ENCODE measurements around the gene TSPAN9. TPM values are rescaled to one million over a fixed set of nuclear protein-coding genes. Genes with fewer than 3 reads are reported as not detected.

The TSPAN9 gene
- polyA plus RNA-seq, 1 donor (not counting 4 experiments of a cell fraction or from before 2014, with no cell fraction given) = 27.5 TPM

DNA sequence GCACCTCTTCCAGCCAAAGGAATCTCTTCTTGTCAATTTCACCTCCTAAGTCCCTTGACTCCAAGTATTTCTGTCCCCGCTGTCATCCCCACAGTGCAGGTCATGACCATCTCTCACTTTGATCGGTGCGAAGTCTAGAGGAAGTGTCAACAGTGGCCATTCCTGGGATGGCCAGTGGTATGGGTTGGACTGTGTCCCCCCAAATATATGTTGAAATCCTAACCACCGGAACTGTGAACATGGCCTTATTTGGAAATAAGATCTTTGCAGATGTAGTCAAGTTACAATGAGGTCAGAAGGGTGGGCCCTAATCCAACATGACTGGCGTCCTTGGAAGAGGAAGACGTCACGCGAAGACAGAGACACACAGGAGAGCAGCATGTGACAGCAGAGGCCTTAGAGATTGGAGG is 257.9 kb downstream of the TSPAN9 start:
- Histone ChIP-seq H3K27me3 (ENCODE audit: control insufficient read depth, extremely low read depth, insufficient read depth, low read length) (no peaks in the 10 kb centered on the region), H2AFZ (ENCODE audit: control insufficient read depth, low read length) (no peak overlapping the region), H3K4me3 (ENCODE audit: control insufficient read depth in 2 of 3, extremely low read depth in 1 of 3, insufficient read depth in 2 of 3, low read depth in 1 of 3, low read length in 3 of 3) (no peak overlapping the region), H4K20me1 (ENCODE audit: control insufficient read depth, extremely low read depth, insufficient read depth, low read length) (no peaks in the 10 kb centered on the region), H3K9me1 (ENCODE audit: control insufficient read depth, extremely low read depth, insufficient read depth, low read length) (no peaks in the 10 kb centered on the region), H3K27ac (ENCODE audit: control insufficient read depth, insufficient read depth, low read length) (no peak overlapping the region), H3K9me3 (ENCODE audit: control insufficient read depth, low read depth, low read length) (no peaks in the 10 kb centered on the region), H3K4me1 (ENCODE audit: control insufficient read depth, extremely low read depth, insufficient read depth, low read length) (peaks cover 10% of the 10 kb centered on the region), H3K9ac (ENCODE audit: control insufficient read depth, extremely low read depth, insufficient read depth, low read length) (no peak overlapping the region), H3K4me2 (ENCODE audit: control insufficient read depth, extremely low read depth, insufficient read depth, low read depth, low read length) (no peak overlapping the region), H3K36me3 (ENCODE audit: control insufficient read depth in 2 of 2, extremely low read depth in 1 of 2, insufficient read depth in 2 of 2, low read length in 2 of 2) (no peaks in the 10 kb centered on the region), H3K79me2 (ENCODE audit: control insufficient read depth, insufficient read depth, low read length) (no peaks in the 10 kb centered on the region)
- TF ChIP-seq, protein P1, sequence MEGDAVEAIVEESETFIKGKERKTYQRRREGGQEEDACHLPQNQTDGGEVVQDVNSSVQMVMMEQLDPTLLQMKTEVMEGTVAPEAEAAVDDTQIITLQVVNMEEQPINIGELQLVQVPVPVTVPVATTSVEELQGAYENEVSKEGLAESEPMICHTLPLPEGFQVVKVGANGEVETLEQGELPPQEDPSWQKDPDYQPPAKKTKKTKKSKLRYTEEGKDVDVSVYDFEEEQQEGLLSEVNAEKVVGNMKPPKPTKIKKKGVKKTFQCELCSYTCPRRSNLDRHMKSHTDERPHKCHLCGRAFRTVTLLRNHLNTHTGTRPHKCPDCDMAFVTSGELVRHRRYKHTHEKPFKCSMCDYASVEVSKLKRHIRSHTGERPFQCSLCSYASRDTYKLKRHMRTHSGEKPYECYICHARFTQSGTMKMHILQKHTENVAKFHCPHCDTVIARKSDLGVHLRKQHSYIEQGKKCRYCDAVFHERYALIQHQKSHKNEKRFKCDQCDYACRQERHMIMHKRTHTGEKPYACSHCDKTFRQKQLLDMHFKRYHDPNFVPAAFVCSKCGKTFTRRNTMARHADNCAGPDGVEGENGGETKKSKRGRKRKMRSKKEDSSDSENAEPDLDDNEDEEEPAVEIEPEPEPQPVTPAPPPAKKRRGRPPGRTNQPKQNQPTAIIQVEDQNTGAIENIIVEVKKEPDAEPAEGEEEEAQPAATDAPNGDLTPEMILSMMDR (optimal IDR thresholded peaks at IDR 0.05 in 1 of 3, IDR thresholded peaks at IDR 0.05 in 1 of 3, conservative IDR thresholded peaks at IDR 0.05 in 1 of 3; ENCODE audit: extremely low read depth in 1 of 3, insufficient read depth in 2 of 3, low read length in 3 of 3) = no peak
- no peak for TF ChIP-seq EZH2 (IDR thresholded peaks at IDR 0.05; ENCODE audit: low read length)
- DNase-seq (ENCODE audit: low read depth, low spot score) = no peak
- dilution Hi-C loops (cut with MboI; ENCODE audit: extremely low pct_ligation_motif_present, low sequenced_read_pairs) = no loop called here
- no peak for FAIRE-seq

Small RNA genes lying within 50 kb of the gene (small RNA-seq; reads per million reads assigned to genes)
- gene AC005912.1 (ENCODE audit: insufficient read length in 3 of 3, low read depth in 3 of 3, low replicate concordance in 1 of 3) = 0 reads per million in 3 experiments
- gene RF00017 (ENCODE audit: insufficient read length in 3 of 3, low read depth in 3 of 3, low replicate concordance in 1 of 3) = 0 reads per million in 3 experiments

Other genes starting within 250 kb of the TSPAN9 start
- not detected in 3 replicates for gene NRIP2, start 242.3 kb upstream of the TSPAN9 start, polyA plus RNA-seq
- gene TEX52, start 220.3 kb upstream of the TSPAN9 start, polyA plus RNA-seq = not detected in 3 replicates
- 1.2 to 26.9 TPM (median 9.0 TPM) in 3 replicates for gene FOXM1, start 200.2 kb upstream of the TSPAN9 start, polyA plus RNA-seq
- 20.0 to 25.6 TPM (median 23.4 TPM) in 3 replicates for gene RHNO1, start 200.2 kb upstream of the TSPAN9 start, polyA plus RNA-seq
- gene TULP3, start 186.5 kb upstream of the TSPAN9 start, polyA plus RNA-seq = 13.0 to 16.6 TPM (median 16.0 TPM) in 3 replicates
- gene TEAD4, start 118.0 kb upstream of the TSPAN9 start, polyA plus RNA-seq = 4.0 to 12.6 TPM (median 8.1 TPM) in 3 replicates